ENCODE results near the gene PSMD14.

GRCh38 chr2:161419638-161420190 lies 111.5 kb downstream of the PSMD14 start:
- TF ChIP-seq ZNF274 (IDR thresholded peaks at IDR 0.05; ENCODE audit: low read depth, low read length) (no peak), SUZ12 (IDR thresholded peaks at IDR 0.05; ENCODE audit: extremely low read depth, insufficient read depth, insufficient read length) (no peak), YY1 (IDR thresholded peaks at IDR 0.05; ENCODE audit: insufficient read depth, insufficient read length) (no peak)

Data from NT2/D1 (cell line).